HepG2 (cell line): ENCODE results near the gene ARID1A. TPM values are rescaled to one million over a fixed set of nuclear protein-coding genes. Genes with fewer than 3 reads are reported as not detected.
A peak's percentile ranks its signal among the peaks of the same experiment; 100 is the strongest.

Experiments
- NFIB ChIP-seq: sonication (generic); formaldehyde crosslinking; IDR thresholded peaks from 2 replicates; pipeline ENCODE4 v1.9.0; 2021; ENCODE audit warnings: missing genetic modification reagents, mild to moderate bottlenecking, borderline replicate concordance
- SRF ChIP-seq: IDR thresholded peaks from 2 replicates; pipeline ENCODE4 v1.6.1; 2011; ENCODE audit warnings: mild to moderate bottlenecking, low read depth, low read length, moderate library complexity
- TSC22D2 ChIP-seq: sonication (generic); formaldehyde crosslinking; IDR thresholded peaks from 2 replicates; pipeline ENCODE4 v1.5.1; 2020; ENCODE audit warnings: missing genetic modification reagents, mild to moderate bottlenecking, borderline replicate concordance
- XBP1 ChIP-seq: sonication (generic); formaldehyde crosslinking; IDR thresholded peaks from 2 replicates; pipeline ENCODE4 v1.5.0; 2020; ENCODE audit warnings: missing genetic modification reagents
- ZFP36L2 ChIP-seq: sonication (generic); formaldehyde crosslinking; IDR thresholded peaks from 2 replicates; pipeline ENCODE4 v1.4.0; 2020; ENCODE audit warnings: missing genetic modification reagents
- ZNF205 ChIP-seq: IDR thresholded peaks from 2 replicates; pipeline ENCODE4 v1.6.1; 2018; ENCODE audit warnings: missing biosample characterization, missing genetic modification reagents
- ZNF547 ChIP-seq: sonication (generic); formaldehyde crosslinking; IDR thresholded peaks from 2 replicates; pipeline ENCODE4 v1.5.1; 2020; ENCODE audit warnings: mild to moderate bottlenecking, missing genetic modification reagents
- ZNF564 ChIP-seq: sonication (generic); formaldehyde crosslinking; IDR thresholded peaks from 2 replicates; pipeline ENCODE4 v1.8.1; 2023; ENCODE audit warnings: mild to moderate bottlenecking, missing genetic modification reagents
- ZNF788 ChIP-seq: sonication (generic); formaldehyde crosslinking; IDR thresholded peaks from 2 replicates; pipeline ENCODE4 v1.5.0; 2020; ENCODE audit warnings: mild to moderate bottlenecking, missing genetic modification reagents, borderline replicate concordance
- polyA plus RNA-seq, 8 experiments: library from polyadenylated mRNA; depleted of rRNA in 3 of 8; stranded (reverse) in 7 of 8; unstranded in 1 of 8; fragments of >200 nt; fragmentation: Illumina TruSeq in 4 of 8; extraction: Trizol in 4 of 8; gene quantifications; 2 replicates each; pipeline versions ENCODE4 v1.2.1 to v1.2.3, GENCODE V29; 2011 to 2016; ENCODE audit warnings: low read depth in 4 of 8, missing spikeins in 1 of 8, mixed read lengths in 1 of 8; ENCODE audit not compliant: insufficient read depth in 1 of 8
- total RNA-seq, 5 experiments: library from RNA; depleted of rRNA; stranded (reverse); fragments of >200 nt; fragmentation: Illumina TruSeq; extraction: Trizol; gene quantifications; 2 replicates each; pipeline ENCODE4 v1.2.3, GENCODE V29; 2016; ENCODE audit warnings: low read depth in 1 of 5
- TF ChIP-seq, protein P1 (sequence below): sonication (generic); formaldehyde crosslinking; IDR thresholded peaks from one replicate; pipeline ENCODE4 v1.5.1; 2020; ENCODE audit warnings: mild to moderate bottlenecking, missing genetic modification reagents; ENCODE audit errors: not compliant biosample characterization
- TF ChIP-seq, protein P2 (sequence below): sonication (generic); formaldehyde crosslinking; IDR thresholded peaks from 2 replicates; pipeline ENCODE4 v1.8.1; 2023; ENCODE audit warnings: mild to moderate bottlenecking, inconsistent platforms, moderate library complexity, missing genetic modification reagents, borderline replicate concordance
- TF ChIP-seq, protein P3 (sequence below): sonication (generic); formaldehyde crosslinking; IDR thresholded peaks from 2 replicates; pipeline ENCODE4 v1.5.0; 2020; ENCODE audit warnings: mild to moderate bottlenecking, missing genetic modification reagents, borderline replicate concordance
- TF ChIP-seq, protein P4 (sequence below): sonication (generic); formaldehyde crosslinking; IDR thresholded peaks from 2 replicates; pipeline ENCODE4 v1.5.1; 2020; ENCODE audit warnings: mild to moderate bottlenecking, missing genetic modification reagents, moderate library complexity

The ARID1A gene
- total and polyA plus RNA-seq, 2 of the 13 experiments (the other 11 are each of a cell fraction or from before 2014, with no cell fraction given) = 11.9 to 15.9 TPM

DNA sequence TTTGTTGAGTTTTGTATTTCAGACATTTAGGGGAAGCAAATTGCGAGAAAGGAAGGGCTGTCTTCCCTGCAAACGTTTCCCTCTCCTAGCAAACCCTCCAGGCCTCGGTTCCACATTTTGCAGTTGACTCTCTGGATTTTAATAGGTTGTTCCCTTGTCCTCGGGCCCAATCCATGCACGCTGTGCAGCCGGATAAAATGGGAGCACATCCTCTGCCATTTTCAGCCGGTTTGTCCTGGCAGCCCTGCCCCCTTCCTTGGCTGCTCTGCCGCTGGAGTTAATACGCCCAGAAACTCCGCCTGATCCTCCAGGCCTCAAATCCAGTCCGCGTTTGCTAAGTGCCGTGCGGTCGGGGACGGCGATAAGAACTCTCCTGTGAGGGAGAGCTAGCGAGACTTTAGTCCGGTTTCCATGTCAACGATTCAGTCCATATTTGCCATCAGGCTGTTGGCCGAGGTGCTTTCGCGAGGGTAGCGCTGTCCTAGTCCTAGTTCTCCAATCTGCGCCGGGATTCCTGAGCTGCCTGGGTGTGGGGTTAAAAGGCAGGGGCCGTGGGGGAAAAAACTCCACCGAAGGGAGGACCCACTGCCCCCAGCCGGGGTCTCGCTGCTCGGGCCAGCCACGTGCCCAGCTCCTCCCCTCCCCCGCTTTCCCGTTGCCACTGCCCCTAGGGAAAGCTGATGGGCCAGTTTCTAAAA lies 2.9 kb upstream of the ARID1A start (continued):
- TF ChIP-seq, protein P1, sequence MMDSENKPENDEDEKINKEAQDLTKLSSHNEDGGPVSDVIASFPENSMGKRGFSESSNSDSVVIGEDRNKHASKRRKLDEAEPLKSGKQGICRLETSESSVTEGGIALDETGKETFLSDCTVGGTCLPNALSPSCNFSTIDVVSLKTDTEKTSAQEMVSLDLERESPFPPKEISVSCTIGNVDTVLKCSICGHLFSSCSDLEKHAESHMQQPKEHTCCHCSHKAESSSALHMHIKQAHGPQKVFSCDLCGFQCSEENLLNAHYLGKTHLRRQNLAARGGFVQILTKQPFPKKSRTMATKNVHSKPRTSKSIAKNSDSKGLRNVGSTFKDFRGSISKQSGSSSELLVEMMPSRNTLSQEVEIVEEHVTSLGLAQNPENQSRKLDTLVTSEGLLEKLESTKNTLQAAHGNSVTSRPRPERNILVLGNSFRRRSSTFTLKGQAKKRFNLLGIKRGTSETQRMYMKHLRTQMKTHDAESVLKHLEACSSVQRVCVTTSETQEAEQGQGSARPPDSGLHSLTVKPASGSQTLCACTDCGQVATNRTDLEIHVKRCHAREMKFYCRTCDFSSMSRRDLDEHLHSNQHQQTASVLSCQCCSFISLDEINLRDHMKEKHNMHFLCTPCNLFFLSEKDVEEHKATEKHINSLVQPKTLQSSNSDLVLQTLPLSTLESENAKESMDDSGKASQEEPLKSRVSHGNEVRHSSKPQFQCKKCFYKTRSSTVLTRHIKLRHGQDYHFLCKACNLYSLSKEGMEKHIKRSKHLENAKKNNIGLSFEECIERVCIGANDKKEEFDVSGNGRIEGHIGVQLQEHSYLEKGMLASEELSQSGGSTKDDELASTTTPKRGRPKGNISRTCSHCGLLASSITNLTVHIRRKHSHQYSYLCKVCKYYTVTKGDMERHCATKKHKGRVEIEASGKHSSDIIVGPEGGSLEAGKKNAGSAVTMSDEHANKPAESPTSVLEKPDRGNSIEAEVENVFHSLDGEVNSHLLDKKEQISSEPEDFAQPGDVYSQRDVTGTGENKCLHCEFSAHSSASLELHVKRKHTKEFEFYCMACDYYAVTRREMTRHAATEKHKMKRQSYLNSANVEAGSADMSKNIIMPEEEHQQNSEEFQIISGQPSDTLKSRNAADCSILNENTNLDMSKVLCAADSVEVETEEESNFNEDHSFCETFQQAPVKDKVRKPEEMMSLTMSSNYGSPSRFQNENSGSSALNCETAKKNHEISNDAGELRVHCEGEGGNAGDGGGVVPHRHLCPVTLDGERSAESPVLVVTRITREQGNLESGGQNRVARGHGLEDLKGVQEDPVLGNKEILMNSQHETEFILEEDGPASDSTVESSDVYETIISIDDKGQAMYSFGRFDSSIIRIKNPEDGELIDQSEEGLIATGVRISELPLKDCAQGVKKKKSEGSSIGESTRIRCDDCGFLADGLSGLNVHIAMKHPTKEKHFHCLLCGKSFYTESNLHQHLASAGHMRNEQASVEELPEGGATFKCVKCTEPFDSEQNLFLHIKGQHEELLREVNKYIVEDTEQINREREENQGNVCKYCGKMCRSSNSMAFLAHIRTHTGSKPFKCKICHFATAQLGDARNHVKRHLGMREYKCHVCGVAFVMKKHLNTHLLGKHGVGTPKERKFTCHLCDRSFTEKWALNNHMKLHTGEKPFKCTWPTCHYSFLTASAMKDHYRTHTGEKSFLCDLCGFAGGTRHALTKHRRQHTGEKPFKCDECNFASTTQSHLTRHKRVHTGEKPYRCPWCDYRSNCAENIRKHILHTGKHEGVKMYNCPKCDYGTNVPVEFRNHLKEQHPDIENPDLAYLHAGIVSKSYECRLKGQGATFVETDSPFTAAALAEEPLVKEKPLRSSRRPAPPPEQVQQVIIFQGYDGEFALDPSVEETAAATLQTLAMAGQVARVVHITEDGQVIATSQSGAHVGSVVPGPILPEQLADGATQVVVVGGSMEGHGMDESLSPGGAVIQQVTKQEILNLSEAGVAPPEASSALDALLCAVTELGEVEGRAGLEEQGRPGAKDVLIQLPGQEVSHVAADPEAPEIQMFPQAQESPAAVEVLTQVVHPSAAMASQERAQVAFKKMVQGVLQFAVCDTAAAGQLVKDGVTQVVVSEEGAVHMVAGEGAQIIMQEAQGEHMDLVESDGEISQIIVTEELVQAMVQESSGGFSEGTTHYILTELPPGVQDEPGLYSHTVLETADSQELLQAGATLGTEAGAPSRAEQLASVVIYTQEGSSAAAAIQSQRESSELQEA (CRISPR knock-in tag) = no peak
- TF ChIP-seq, protein P2, sequence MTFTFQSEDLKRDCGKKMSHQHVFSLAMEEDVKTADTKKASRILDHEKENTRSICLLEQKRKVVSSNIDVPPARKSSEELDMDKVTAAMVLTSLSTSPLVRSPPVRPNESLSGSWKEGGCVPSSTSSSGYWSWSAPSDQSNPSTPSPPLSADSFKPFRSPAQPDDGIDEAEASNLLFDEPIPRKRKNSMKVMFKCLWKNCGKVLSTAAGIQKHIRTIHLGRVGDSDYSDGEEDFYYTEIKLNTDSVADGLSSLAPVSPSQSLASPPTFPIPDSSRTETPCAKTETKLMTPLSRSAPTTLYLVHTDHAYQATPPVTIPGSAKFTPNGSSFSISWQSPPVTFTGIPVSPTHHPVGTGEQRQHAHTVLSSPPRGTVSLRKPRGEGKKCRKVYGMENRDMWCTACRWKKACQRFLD (CRISPR knock-in tag) = no peak; the same call in 1 of the 2 replicates
- no peak for TF ChIP-seq ZFP36L2 (CRISPR knock-in tag)
- TF ChIP-seq ZNF788 (CRISPR knock-in tag) = peak; percentile 45; the same call in 1 of the 2 replicates
- TF ChIP-seq ZNF205 = peak; percentile 51; the same call in 1 of the 2 replicates
- TF ChIP-seq NFIB (CRISPR knock-in tag) = no peak
- no peak for TF ChIP-seq TSC22D2
- no peak for TF ChIP-seq XBP1 (CRISPR knock-in tag)
- TF ChIP-seq SRF = peak; percentile 68
- TF ChIP-seq, protein P3, sequence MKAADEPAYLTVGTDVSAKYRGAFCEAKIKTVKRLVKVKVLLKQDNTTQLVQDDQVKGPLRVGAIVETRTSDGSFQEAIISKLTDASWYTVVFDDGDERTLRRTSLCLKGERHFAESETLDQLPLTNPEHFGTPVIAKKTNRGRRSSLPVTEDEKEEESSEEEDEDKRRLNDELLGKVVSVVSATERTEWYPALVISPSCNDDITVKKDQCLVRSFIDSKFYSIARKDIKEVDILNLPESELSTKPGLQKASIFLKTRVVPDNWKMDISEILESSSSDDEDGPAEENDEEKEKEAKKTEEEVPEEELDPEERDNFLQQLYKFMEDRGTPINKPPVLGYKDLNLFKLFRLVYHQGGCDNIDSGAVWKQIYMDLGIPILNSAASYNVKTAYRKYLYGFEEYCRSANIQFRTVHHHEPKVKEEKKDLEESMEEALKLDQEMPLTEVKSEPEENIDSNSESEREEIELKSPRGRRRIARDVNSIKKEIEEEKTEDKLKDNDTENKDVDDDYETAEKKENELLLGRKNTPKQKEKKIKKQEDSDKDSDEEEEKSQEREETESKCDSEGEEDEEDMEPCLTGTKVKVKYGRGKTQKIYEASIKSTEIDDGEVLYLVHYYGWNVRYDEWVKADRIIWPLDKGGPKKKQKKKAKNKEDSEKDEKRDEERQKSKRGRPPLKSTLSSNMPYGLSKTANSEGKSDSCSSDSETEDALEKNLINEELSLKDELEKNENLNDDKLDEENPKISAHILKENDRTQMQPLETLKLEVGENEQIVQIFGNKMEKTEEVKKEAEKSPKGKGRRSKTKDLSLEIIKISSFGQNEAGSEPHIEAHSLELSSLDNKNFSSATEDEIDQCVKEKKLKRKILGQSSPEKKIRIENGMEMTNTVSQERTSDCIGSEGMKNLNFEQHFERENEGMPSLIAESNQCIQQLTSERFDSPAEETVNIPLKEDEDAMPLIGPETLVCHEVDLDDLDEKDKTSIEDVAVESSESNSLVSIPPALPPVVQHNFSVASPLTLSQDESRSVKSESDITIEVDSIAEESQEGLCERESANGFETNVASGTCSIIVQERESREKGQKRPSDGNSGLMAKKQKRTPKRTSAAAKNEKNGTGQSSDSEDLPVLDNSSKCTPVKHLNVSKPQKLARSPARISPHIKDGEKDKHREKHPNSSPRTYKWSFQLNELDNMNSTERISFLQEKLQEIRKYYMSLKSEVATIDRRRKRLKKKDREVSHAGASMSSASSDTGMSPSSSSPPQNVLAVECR = peak; percentile 75; the same call in 1 of the 2 replicates
- TF ChIP-seq ZNF547 (CRISPR knock-in tag) = no peak; the same call in 1 of the 2 replicates
- TF ChIP-seq ZNF564 (CRISPR knock-in tag) = no peak
- TF ChIP-seq, protein P4, sequence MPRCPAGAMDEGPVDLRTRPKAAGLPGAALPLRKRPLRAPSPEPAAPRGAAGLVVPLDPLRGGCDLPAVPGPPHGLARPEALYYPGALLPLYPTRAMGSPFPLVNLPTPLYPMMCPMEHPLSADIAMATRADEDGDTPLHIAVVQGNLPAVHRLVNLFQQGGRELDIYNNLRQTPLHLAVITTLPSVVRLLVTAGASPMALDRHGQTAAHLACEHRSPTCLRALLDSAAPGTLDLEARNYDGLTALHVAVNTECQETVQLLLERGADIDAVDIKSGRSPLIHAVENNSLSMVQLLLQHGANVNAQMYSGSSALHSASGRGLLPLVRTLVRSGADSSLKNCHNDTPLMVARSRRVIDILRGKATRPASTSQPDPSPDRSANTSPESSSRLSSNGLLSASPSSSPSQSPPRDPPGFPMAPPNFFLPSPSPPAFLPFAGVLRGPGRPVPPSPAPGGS (CRISPR knock-in tag) = no peak
